Esophagus muscularis mucosa (tissue), 4 donors: Measurements from ENCODE around the gene CNGB1. TPM values are rescaled to one million over a fixed set of nuclear protein-coding genes. Genes with fewer than 3 reads are reported as not detected.

Source experiments
- DNase-seq: peaks from one replicate; pipeline ENCODE4 v3.0.0-alpha.2; 2017; ENCODE audit errors: extremely low spot score
- H3K27ac ChIP-seq, 4 donors: fragments of 200-600 bp; sonication (generic); replicated peaks in 1 of 4; 1 replicate in 3 of 4; 2 replicates in 1 of 4; pipeline ENCODE4 v1.5.1; 2016 to 2019; ENCODE audit warnings: mild to moderate bottlenecking in 1 of 4
- H3K27me3 ChIP-seq, 4 donors: fragments of 200-600 bp; sonication (generic); one replicate each; pipeline versions ENCODE4 v1.5.1 to v1.6.0; 2016 to 2019
- H3K36me3 ChIP-seq, 4 donors: fragments of 200-600 bp; sonication (generic); one replicate each; pipeline ENCODE4 v1.5.1; 2016 to 2019
- H3K4me1 ChIP-seq, 4 donors: fragments of 200-600 bp; sonication (generic); one replicate each; pipeline ENCODE4 v1.5.1; 2016 to 2019
- H3K4me3 ChIP-seq, 4 donors: fragments of 200-600 bp; sonication (generic); 1 replicate in 2 of 4; 2 replicates in 2 of 4; pipeline ENCODE4 v1.5.1; 2016 to 2019; ENCODE audit warnings: mild to moderate bottlenecking in 4 of 4, moderate library complexity in 1 of 4
- H3K9me3 ChIP-seq, 4 donors: fragments of 200-600 bp; sonication (generic); 1 replicate in 3 of 4; 2 replicates in 1 of 4; pipeline ENCODE4 v1.5.1; 2016 to 2019
- CTCF ChIP-seq, 3 experiments: fragments of 200-600 bp in 2 of 3; fragments of 450-650 bp in 1 of 3; sonication (generic) in 2 of 3; IDR thresholded peaks; one replicate each; pipeline ENCODE4 v1.5.1; 2017 to 2019; ENCODE audit warnings: antibody characterized with exemption in 3 of 3, mild to moderate bottlenecking in 2 of 3, moderate library complexity in 1 of 3
- EP300 ChIP-seq: sonication (generic); formaldehyde crosslinking; IDR thresholded peaks from one replicate; pipeline ENCODE4 v1.6.1; 2017; ENCODE audit warnings: antibody characterized with exemption
- POLR2A ChIP-seq: fragments of 450-650 bp; IDR thresholded peaks from one replicate; pipeline ENCODE4 v1.6.1; 2017; ENCODE audit warnings: antibody characterized with exemption, moderate library complexity, mild to moderate bottlenecking, low read depth
- POLR2AphosphoS5 ChIP-seq, 2 donors: sonication (generic); formaldehyde crosslinking; IDR thresholded peaks; one replicate each; pipeline ENCODE4 v1.6.1; 2017; ENCODE audit warnings: antibody characterized with exemption in 2 of 2
- WGBS: methylation state at CpG from one replicate; pipeline ENCODE4 v1.1.5; 2018; 5-methylcytosine and 5-hydroxymethylcytosine counted together
- intact Hi-C: fragments of 100-400 bp; cut with DNase I; formaldehyde crosslinking; loops from one replicate; pipeline ENCODE4 v1.15.1; 2023
- total RNA-seq, 4 donors: library from RNA; depleted of rRNA; stranded (reverse); fragments of >200 nt; gene quantifications; one replicate each; pipeline versions ENCODE4 v1.1.0 to v1.2.1, GENCODE V29; 2016

The CNGB1 gene
- total RNA-seq, 4 donors from 2014 or later = under 0.01 to 0.97 (median 0.31) TPM

DNA sequence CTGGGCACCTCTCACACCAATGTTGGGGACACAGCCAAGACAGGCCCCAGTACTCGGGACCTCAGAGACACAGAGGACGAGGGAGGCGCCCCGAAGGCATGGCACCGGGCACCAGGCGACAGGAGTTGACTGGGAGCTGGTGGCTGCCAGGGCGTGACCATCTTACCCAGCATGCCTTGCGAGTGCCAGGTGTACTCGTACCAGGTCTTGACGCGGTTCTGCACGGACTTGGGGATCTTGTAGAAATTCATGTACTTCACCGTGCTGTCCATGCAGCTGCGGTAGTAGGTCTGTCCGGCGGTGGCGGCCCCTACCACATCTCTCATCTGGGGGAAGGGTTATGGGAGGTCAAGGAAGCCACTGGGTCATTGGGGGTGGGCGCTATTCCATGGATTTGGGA lies 67.3 kb downstream of the CNGB1 start:
- 80% methylated on average over 10 of the region's 18 CpGs for WGBS
- Histone ChIP-seq H3K9me3 (no peaks in the 10 kb centered on the region), H3K36me3 (no peaks in the 10 kb centered on the region), H3K27me3 (peaks cover 0 to 61% (median 2%) of the 10 kb centered on the region in 4 donors), H3K27ac (no peak overlapping the region), H3K4me1 (peaks cover 0 to 5% (median 0%) of the 10 kb centered on the region in 4 donors), H3K4me3 (no peak overlapping the region)
- DNase-seq = no peak
- intact Hi-C loops = loop anchor here (10.0 kb wide), 1 partner anchor 221 kb away; the partner anchor contains the start of gene CFAP20
- no peak for TF ChIP-seq POLR2A
- TF ChIP-seq EP300 = no peak
- no peak for TF ChIP-seq POLR2AphosphoS5 (IDR thresholded peaks at IDR 0.05)

DNA sequence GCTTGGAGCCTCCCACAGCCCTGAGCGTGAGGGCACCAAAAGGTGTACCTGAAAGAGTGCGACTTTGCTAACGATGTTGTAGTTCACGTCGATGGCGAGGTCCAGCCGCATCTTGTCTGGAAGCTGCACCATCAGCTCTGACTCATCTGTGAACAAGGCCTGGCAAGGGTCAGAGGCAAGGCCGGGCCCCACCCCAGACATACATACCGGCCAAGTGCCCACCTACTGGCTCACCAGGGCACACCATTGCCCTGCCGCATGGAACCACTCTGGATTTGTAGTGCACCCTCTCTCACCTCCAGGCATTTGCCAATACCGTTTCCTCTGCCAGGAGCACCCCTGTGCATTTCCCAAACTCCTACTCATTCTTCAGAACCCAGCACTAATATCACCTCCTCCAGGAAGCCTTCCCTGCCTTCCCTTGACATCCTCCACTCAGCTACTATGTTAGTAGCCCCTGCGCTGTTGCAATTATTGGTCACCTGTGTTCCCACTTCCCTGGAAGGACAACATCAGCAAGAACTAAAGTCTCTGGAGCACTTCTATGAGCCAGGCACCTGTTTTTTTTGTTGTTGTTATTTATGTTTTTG lies 69.4 kb downstream of the CNGB1 start:
- peaks cover 0 to 54% (median 2%) of the 10 kb centered on the region in 4 donors for H3K27me3 ChIP-seq
- no peak overlapping the region for H3K27ac ChIP-seq
- H3K4me3 ChIP-seq = no peak overlapping the region
- no peak for DNase-seq
- no peaks in the 10 kb centered on the region for H3K9me3 ChIP-seq
- peaks cover 0 to 5% (median 0%) of the 10 kb centered on the region in 4 donors for H3K4me1 ChIP-seq
- no peaks in the 10 kb centered on the region for H3K36me3 ChIP-seq
- intact Hi-C loops = loop anchor here (10.0 kb wide), 1 partner anchor 223 kb away; the partner anchor contains the start of gene CFAP20
- WGBS = 85% methylated on average over 8 of the region's 12 CpGs
- TF ChIP-seq CTCF (IDR thresholded peaks at IDR 0.05) = no peak
- no peak for TF ChIP-seq POLR2AphosphoS5 (IDR thresholded peaks at IDR 0.05)

- Histone ChIP-seq H3K27ac (no peak overlapping the region), H3K4me3 (no peak overlapping the region), H3K27me3 (peaks cover 0 to 54% (median 2%) of the 10 kb centered on the region in 4 donors), H3K9me3 (no peaks in the 10 kb centered on the region), H3K4me1 (no peaks in the 10 kb centered on the region), H3K36me3 (no peaks in the 10 kb centered on the region)
- no peak for DNase-seq
- intact Hi-C loops = loop anchor here (10.0 kb wide), 1 partner anchor 224 kb away; the partner anchor contains the start of gene CFAP20
- WGBS = 76% methylated on average over 10 of the region's 11 CpGs
- no peak for TF ChIP-seq POLR2A
- TF ChIP-seq EP300 = no peak
- no peak for TF ChIP-seq CTCF (IDR thresholded peaks at IDR 0.05)
- no peak for TF ChIP-seq POLR2AphosphoS5 (IDR thresholded peaks at IDR 0.05)
Observed at GRCh38 chr16:57900796-57901479, 70.0 kb downstream of the CNGB1 start.

- Histone ChIP-seq H3K9me3 (no peaks in the 10 kb centered on the region), H3K4me3 (no peak overlapping the region), H3K36me3 (no peaks in the 10 kb centered on the region), H3K27ac (no peak overlapping the region), H3K27me3 (peaks cover 0 to 48% (median 2%) of the 10 kb centered on the region in 4 donors), H3K4me1 (no peaks in the 10 kb centered on the region)
- DNase-seq = no peak
- intact Hi-C loops = loop anchor here (2.0 to 10.0 kb wide), 2 partner anchors 105 to 225 kb away; partner anchors contain the start of gene CFAP20
- WGBS = 32% methylated on average over 11 of the region's 12 CpGs
- TF ChIP-seq CTCF (IDR thresholded peaks at IDR 0.05) = peak; percentile 79 to 83 (median 82)
- no peak for TF ChIP-seq POLR2AphosphoS5 (IDR thresholded peaks at IDR 0.05)
- TF ChIP-seq EP300 = no peak
- TF ChIP-seq POLR2A = no peak
Observed at GRCh38 chr16:57899771-57900661, 70.9 kb downstream of the CNGB1 start.
